GM21360 (cell line): Measurements from ENCODE around the gene DCXR.

Experiments used
- ATAC-seq: cut with Tn5 transposase; IDR thresholded peaks from one replicate; pipeline ENCODE4 v1.9.1; 2021; ENCODE audit warnings: mild to moderate bottlenecking, moderate library complexity; ENCODE audit not compliant: unreplicated experiment

DCXR gene

GRCh38 chr17:82000803-82001570 lies 36.5 kb downstream of the DCXR start:
- ATAC-seq: no peak

GRCh38 chr17:81999976-82000802 lies 37.3 kb downstream of the DCXR start:
- no peak for ATAC-seq

GRCh38 chr17:81999587-81999975 lies 37.9 kb downstream of the DCXR start:
- ATAC-seq: no peak

- no peak for ATAC-seq
These were observed 38.6 kb downstream of the DCXR start for GRCh38 chr17:81998691-81999438.

- no peak for ATAC-seq
These were observed 39.3 kb downstream of the DCXR start for GRCh38 chr17:81998212-81998611.

- no peak for ATAC-seq
These were observed 40.6 kb downstream of the DCXR start for GRCh38 chr17:81996757-81997441.

DNA sequence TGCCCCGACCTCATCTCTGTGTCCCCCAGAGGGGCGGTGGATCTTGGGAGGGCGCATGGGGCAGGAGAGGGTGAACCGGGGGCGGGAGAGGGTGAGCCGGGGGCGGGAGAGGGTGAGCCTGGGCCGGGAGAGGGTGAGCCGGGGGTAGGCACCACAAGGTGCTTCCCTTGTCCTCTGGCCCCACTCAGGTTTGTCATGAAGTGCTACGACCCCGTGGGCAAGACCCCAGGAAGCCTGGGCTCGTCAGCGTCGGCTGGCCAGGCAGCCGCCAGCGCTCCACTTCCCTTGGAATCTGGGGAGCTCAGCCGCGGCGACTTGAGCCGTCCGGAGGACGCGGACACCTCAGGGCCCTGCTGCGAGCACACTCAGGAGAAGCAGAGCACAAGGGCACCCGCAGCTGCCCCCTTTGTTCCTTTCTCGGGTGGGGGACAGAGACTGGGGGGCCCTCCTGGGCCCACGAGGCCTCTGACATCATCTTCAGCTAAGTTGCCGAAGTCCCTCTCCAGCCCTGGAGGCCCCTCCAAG lies 41.2 kb downstream of the DCXR start:
- ATAC-seq: no peak

DNA sequence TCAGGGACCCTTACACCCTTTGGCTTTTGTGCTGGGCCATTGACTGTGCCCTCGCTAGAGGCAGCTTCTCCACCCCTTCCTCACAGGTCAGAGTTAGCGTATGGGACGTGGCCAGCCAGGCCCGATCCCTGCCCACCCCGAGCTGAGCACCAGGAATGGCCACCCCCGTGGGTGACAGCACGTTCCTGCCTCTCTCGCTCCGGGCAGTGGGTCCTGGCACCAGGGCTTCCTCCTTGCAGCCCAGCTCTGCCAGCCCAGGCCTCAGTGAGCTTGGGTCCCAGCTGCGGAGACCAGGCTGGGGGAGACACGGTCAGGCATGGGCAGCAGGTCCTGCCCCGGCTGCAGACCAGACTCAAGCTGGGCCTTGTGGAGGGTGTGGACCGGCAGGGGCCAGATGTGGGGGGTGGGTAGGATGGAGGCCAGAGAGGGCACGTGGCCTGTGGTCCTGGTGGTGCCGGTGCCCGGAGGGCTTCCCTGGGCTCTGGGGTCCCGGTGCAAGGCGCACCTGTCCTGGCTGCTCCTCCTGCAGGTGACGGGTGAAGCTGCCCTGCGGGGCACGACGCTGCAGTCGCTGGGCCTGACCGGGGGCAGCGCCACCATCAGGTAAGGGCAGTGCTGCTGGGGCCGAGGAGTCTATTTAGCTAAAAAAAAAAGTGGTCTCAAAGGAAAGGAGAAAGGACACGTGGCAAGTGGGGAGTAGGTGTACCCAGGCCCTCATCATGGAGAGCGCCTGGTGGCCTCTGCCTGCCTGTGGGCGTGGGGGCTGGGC lies 41.9 kb downstream of the DCXR start:
- no peak for ATAC-seq

GRCh38 chr17:81994593-81995462 lies 42.7 kb downstream of the DCXR start:
- ATAC-seq: no peak

DNA sequence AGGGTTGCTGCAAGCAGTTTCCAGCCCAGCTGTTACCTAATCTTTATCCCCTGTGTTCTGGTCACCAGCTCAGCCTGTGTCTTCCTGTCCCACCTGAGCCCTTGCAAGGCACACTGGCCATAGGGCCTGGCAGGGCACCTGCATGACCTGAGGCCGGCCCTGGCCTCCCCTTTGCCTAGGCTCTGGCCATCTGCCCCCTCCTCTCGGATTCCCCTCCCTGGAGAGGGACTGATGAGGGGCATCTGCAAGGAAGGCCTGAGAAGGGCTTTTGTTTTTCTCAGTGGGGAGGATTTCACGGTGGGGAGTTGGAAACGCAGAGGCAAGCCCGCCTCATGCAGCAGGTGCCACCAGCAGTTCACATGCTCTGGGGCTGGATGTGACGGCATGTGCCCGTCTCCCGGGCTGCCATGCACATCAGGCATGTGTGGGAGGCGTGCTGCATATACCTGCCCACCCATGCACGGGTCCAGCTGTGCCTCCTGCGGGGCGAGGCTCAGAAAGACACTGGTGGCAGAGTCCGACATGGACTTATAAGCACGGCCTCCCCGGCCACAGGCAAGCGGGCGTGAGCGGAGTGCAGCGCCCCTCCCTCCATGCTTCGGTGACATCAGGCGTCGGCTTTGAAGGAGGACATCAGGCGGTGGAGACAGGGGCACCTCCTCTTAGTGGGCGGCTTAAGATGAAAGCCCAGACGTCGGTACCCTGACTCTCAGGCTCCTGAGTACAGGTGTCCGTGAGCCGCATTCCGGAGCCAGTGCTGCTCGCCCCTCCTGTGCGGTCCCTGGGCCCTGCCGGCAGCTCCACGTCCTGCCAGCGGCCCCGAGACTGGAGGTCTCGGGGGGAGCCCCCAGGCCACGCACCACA lies 43.5 kb downstream of the DCXR start:
- ATAC-seq: no peak

- no peak for ATAC-seq
These were observed 45.0 kb downstream of the DCXR start for GRCh38 chr17:81992306-81993102.

DNA sequence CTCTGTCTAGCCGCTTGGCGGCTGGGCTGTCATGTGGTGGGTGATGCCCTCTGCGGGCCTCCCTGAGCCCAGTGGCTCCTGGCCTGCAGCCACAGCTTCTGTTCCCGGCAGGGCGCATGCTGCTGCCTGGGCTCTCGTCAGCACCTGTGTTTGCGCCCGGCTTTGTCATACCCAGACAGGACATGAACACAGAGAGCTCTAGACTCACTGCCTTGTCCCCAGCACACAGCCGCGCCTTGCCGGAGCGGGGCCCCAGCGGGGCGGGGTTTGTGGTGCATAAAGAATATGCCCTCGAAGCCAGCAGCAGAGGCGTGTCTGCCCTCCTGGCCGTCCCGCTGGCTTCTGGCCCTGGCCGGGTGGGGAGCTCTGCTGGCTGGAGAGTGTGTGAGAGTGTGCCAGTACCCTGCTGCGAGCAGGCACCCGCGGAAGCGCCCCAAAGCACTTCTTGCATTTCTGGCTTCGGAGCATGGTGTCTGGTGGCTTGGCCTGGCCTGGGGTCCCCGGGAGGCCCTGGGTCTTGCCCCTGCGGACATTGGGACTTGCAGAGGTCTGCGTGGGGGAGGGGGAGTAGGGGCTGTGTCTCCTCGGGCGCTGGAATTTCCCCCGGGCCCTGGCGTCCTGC lies 45.7 kb downstream of the DCXR start:
- ATAC-seq: no peak

GRCh38 chr17:81990836-81991683 lies 46.4 kb downstream of the DCXR start:
- ATAC-seq: no peak

- no peak for ATAC-seq
These were observed 50.2 kb downstream of the DCXR start for GRCh38 chr17:81987161-81987770.

DNA sequence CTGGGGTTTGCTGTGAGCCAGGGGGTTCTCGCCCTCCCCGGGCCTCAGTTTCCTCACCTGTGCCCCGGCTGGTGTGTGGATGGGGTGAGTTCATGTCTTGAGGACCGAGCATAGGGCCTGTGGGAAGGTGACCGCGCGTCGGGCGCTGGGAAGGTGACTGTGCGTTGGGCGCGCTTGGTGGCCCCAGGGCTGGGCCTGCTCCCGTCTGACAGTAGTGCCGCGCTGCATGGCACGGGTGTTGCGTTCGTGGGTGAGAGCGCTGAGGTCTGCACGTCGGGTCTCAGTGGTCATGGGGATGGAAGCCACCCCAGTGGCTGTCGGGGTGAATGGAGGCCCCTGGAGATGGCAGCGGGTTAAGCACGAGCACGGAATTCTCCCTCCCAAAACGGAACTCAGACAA lies 50.9 kb downstream of the DCXR start:
- ATAC-seq: no peak
